Nephron (organoid): Measurements from ENCODE around the gene IL20RA.
A peak's percentile ranks its signal among the peaks of the same experiment; 100 is the strongest.

ENCODE experiments used
- H3K27ac Mint-ChIP-seq, 3 experiments: 2 replicates each; pipeline ENCODE4 v1.8.0; 2020; ENCODE audit warnings: mixed read lengths in 3 of 3, mild to moderate bottlenecking in 2 of 3, moderate library complexity in 1 of 3
- H3K27me3 Mint-ChIP-seq: 2 replicates; pipeline ENCODE4 v1.8.0; 2021; ENCODE audit warnings: low read depth, mild to moderate bottlenecking, moderate library complexity, mixed read lengths
- H3K36me3 Mint-ChIP-seq: 2 replicates; pipeline ENCODE4 v1.8.0; 2020; ENCODE audit warnings: low read depth, mixed read lengths
- H3K4me1 Mint-ChIP-seq: 2 replicates; pipeline ENCODE4 v1.8.0; 2020; ENCODE audit warnings: mixed read lengths
- H3K4me3 Mint-ChIP-seq, 3 experiments: 2 replicates each; pipeline ENCODE4 v1.8.0; 2020; ENCODE audit warnings: mild to moderate bottlenecking in 3 of 3, mixed read lengths in 3 of 3, moderate library complexity in 2 of 3
- H3K9me3 Mint-ChIP-seq: 2 replicates; pipeline ENCODE4 v1.8.0; 2020; ENCODE audit warnings: mixed read lengths
- TF ChIP-seq, protein P1 (sequence below), 3 experiments: fragments of 200-600 bp; sonication (generic); IDR thresholded peaks; one replicate each; pipeline ENCODE4 v1.5.0; 2021; ENCODE audit warnings: antibody characterized with exemption in 3 of 3; ENCODE audit not compliant: unreplicated experiment in 3 of 3

IL20RA gene

DNA sequence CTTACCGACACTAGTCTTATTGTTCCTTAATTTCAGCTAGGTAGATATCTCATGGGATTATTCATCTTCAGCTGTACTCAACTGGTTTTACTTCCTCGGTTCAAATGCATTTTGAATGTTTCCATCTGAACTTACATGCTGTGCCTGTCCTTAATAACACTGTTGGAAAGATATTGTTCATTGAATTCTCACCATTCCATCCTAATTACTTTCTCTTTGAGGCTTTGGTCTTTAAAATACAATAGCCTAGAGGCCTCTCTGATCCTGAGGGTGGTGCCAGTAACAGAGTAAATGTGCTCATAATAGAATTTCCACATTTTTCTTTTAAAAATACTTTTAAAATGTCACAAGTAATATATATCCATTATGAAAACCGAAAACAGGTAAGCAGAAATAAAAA, 54.0 kb downstream of the IL20RA start:
- H3K4me1 Mint-ChIP-seq = peaks cover 20% of the 10 kb centered on the region
- TF ChIP-seq, protein P1, sequence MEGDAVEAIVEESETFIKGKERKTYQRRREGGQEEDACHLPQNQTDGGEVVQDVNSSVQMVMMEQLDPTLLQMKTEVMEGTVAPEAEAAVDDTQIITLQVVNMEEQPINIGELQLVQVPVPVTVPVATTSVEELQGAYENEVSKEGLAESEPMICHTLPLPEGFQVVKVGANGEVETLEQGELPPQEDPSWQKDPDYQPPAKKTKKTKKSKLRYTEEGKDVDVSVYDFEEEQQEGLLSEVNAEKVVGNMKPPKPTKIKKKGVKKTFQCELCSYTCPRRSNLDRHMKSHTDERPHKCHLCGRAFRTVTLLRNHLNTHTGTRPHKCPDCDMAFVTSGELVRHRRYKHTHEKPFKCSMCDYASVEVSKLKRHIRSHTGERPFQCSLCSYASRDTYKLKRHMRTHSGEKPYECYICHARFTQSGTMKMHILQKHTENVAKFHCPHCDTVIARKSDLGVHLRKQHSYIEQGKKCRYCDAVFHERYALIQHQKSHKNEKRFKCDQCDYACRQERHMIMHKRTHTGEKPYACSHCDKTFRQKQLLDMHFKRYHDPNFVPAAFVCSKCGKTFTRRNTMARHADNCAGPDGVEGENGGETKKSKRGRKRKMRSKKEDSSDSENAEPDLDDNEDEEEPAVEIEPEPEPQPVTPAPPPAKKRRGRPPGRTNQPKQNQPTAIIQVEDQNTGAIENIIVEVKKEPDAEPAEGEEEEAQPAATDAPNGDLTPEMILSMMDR (IDR thresholded peaks at IDR 0.05; ENCODE audit: unreplicated experiment in 3 of 3) = no peak
- H3K9me3 Mint-ChIP-seq = no peaks in the 10 kb centered on the region
- H3K27ac Mint-ChIP-seq = no peak overlapping the region
- no peaks in the 10 kb centered on the region for H3K36me3 Mint-ChIP-seq
- H3K4me3 Mint-ChIP-seq = peak overlapping the region; percentile 84 to 91 (median 89)
- H3K27me3 Mint-ChIP-seq = peaks cover 35% of the 10 kb centered on the region

GRCh38 chr6:136990242-136990578, 54.6 kb downstream of the IL20RA start:
- Mint-ChIP-seq H3K4me3 (peak overlapping the region; percentile 84 to 91 (median 89)), H3K27ac (no peak overlapping the region), H3K4me1 (peaks cover 20% of the 10 kb centered on the region), H3K9me3 (no peaks in the 10 kb centered on the region), H3K36me3 (no peaks in the 10 kb centered on the region), H3K27me3 (peaks cover 34% of the 10 kb centered on the region)
- TF ChIP-seq, protein P1 (IDR thresholded peaks at IDR 0.05; ENCODE audit: unreplicated experiment in 3 of 3) = no peak

- TF ChIP-seq, protein P1 (IDR thresholded peaks at IDR 0.05; ENCODE audit: unreplicated experiment in 3 of 3) = no peak
Observed at GRCh38 chr6:136989571-136990241, 55.1 kb downstream of the IL20RA start.

GRCh38 chr6:136987526-136987925, 57.2 kb downstream of the IL20RA start:
- Mint-ChIP-seq H3K4me3 (peak overlapping the region in 1 of 3 experiments; percentile 29), H3K9me3 (no peaks in the 10 kb centered on the region), H3K27ac (no peak overlapping the region), H3K4me1 (peaks cover 20% of the 10 kb centered on the region), H3K27me3 (peaks cover 32% of the 10 kb centered on the region), H3K36me3 (no peaks in the 10 kb centered on the region)
- TF ChIP-seq, protein P1 (IDR thresholded peaks at IDR 0.05; ENCODE audit: unreplicated experiment in 3 of 3) = no peak

More at GRCh38 chr6:136989571-136990241, 55.1 kb downstream of the IL20RA start:
- peaks cover 20% of the 10 kb centered on the region for H3K4me1 Mint-ChIP-seq
- peaks cover 34% of the 10 kb centered on the region for H3K27me3 Mint-ChIP-seq
- H3K4me3 Mint-ChIP-seq = peak overlapping the region; percentile 84 to 91 (median 89)
- H3K9me3 Mint-ChIP-seq = no peaks in the 10 kb centered on the region
- no peaks in the 10 kb centered on the region for H3K36me3 Mint-ChIP-seq
- H3K27ac Mint-ChIP-seq = peak overlapping the region in 1 of 3 experiments; percentile 24

GRCh38 chr6:136985502-136985901, 59.3 kb downstream of the IL20RA start:
- Mint-ChIP-seq H3K9me3 (no peaks in the 10 kb centered on the region), H3K36me3 (no peaks in the 10 kb centered on the region), H3K27ac (no peak overlapping the region), H3K4me3 (no peak overlapping the region), H3K4me1 (peaks cover 16% of the 10 kb centered on the region), H3K27me3 (peaks cover 28% of the 10 kb centered on the region)
- TF ChIP-seq, protein P1 (IDR thresholded peaks at IDR 0.05; ENCODE audit: unreplicated experiment in 3 of 3) = no peak

DNA sequence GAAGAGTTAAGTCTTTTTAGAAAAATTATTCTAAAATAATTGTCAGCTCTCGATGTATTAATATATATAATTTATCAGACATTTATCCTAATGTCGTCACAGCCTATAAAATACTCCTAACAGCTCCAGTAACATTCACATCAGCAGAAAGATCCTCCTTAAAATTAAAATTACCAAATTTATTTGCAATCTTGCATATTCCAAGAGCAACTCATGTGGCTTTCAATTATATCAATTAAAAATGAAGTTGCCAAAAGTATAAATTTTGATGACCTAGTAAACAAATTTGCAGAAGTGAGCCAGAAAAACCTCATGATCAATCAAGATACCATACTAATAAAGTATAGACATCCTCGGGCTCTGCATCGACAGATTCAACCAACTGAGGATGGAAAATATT, 60.2 kb downstream of the IL20RA start:
- Mint-ChIP-seq H3K4me3 (no peak overlapping the region), H3K9me3 (no peaks in the 10 kb centered on the region), H3K4me1 (peaks cover 10% of the 10 kb centered on the region), H3K27me3 (peaks cover 28% of the 10 kb centered on the region), H3K36me3 (no peaks in the 10 kb centered on the region), H3K27ac (no peak overlapping the region)
- TF ChIP-seq, protein P1 (IDR thresholded peaks at IDR 0.05; ENCODE audit: unreplicated experiment in 3 of 3) = no peak
